PC-3 (cell line): Measurements from ENCODE around the gene PIGT. TPM values are rescaled to one million over a fixed set of nuclear protein-coding genes. Genes with fewer than 3 reads are reported as not detected.

Source experiments
- ATAC-seq: fragments of 200-7000 bp; cut with Tn5 transposase; 2 replicates; pipeline ENCODE4 v1.9.1; 2020; ENCODE audit warnings: mild to moderate bottlenecking, moderate library complexity
- BruUV-seq: library from RNA; stranded (reverse); fragments of 400-500 nt; replicated peaks from 2 replicates; lab custom pipeline; 2021; lab: Mats Ljungman, UMichigan
- CTCF ChIA-PET: fragments of 300-600 bp; sonication (Branson Sonifier 250); formaldehyde crosslinking; loops from one replicate; lab custom pipeline; 2022; ENCODE audit warnings: antibody characterized with exemption; lab: Charles Lee
- POLR2A ChIA-PET: fragments of 300-600 bp; sonication (Branson Sonifier 250); formaldehyde crosslinking; loops from one replicate; lab custom pipeline; 2022; ENCODE audit warnings: antibody characterized with exemption; ENCODE audit not compliant: unreplicated experiment; lab: Charles Lee
- DNase-seq: peaks from one replicate; pipeline ENCODE4 v3.0.0-alpha.2; 2015
- H2AFZ ChIP-seq: fragments of 300-600 bp; sonication (generic); 2 replicates; pipeline ENCODE4 v1.6.0; 2016; ENCODE audit warnings: antibody characterized with exemption, low read length
- H3F3A ChIP-seq: fragments of 300-600 bp; sonication (generic); one replicate; pipeline ENCODE4 v1.6.0; 2017; ENCODE audit warnings: antibody characterized with exemption, low read length, control low read depth, mild to moderate bottlenecking; ENCODE audit not compliant: unreplicated experiment
- H3K27ac ChIP-seq: fragments of 300-600 bp; sonication (generic); 2 replicates; pipeline ENCODE4 v1.5.1; 2016; ENCODE audit warnings: mild to moderate bottlenecking, low read length
- H3K27me3 ChIP-seq: fragments of 300-600 bp; sonication (generic); 2 replicates; pipeline ENCODE4 v1.6.1; 2016; ENCODE audit warnings: low read length, mixed read lengths
- H3K36me3 ChIP-seq: fragments of 300-600 bp; sonication (generic); 2 replicates; pipeline ENCODE4 v1.6.1; 2016; ENCODE audit warnings: low read depth, mixed run types, low read length, mixed read lengths
- H3K4me1 ChIP-seq: fragments of 300-600 bp; sonication (generic); 2 replicates; pipeline ENCODE4 v1.5.1; 2016; ENCODE audit warnings: low read length; ENCODE audit not compliant: insufficient read depth
- H3K4me2 ChIP-seq: fragments of 300-600 bp; sonication (generic); 2 replicates; pipeline ENCODE4 v1.6.0; 2016; ENCODE audit warnings: low read length
- H3K4me3 ChIP-seq: fragments of 300-600 bp; sonication (generic); 2 replicates; pipeline ENCODE4 v1.5.1; 2016; ENCODE audit warnings: mild to moderate bottlenecking, low read length, mixed read lengths
- H3K79me2 ChIP-seq: fragments of 300-600 bp; sonication (generic); 2 replicates; pipeline ENCODE4 v1.6.1; 2017; ENCODE audit warnings: low read length, mixed read lengths
- H3K9ac ChIP-seq: fragments of 300-600 bp; sonication (generic); 2 replicates; pipeline ENCODE4 v1.6.0; 2016; ENCODE audit warnings: mild to moderate bottlenecking, low read length
- H3K9me2 ChIP-seq: fragments of 300-600 bp; sonication (generic); replicated peaks from 2 replicates; pipeline ENCODE4 v1.6.1; 2016; ENCODE audit warnings: mixed run types, low read length, mixed read lengths
- H3K9me3 ChIP-seq: fragments of 300-600 bp; sonication (generic); 2 replicates; pipeline ENCODE4 v1.6.1; 2016; ENCODE audit warnings: low read length, mixed read lengths
- H4K20me1 ChIP-seq: fragments of 300-600 bp; sonication (generic); 2 replicates; pipeline ENCODE4 v1.6.1; 2016; ENCODE audit warnings: low read length, mixed read lengths
- CTCF ChIP-seq: fragments of 300-600 bp; sonication (generic); conservative IDR thresholded peaks from 2 replicates; pipeline ENCODE4 v1.5.1; 2017; ENCODE audit warnings: antibody characterized with exemption, low read depth, mild to moderate bottlenecking, low read length
- EZH2 ChIP-seq: fragments of 300-600 bp; sonication (generic); IDR thresholded peaks from one replicate; pipeline ENCODE4 v1.6.1; 2017; ENCODE audit warnings: antibody characterized with exemption, mild to moderate bottlenecking, low read length; ENCODE audit not compliant: unreplicated experiment
- EZH2phosphoT487 ChIP-seq: fragments of 300-600 bp; sonication (generic); IDR thresholded peaks from 2 replicates; pipeline ENCODE4 v1.6.1; 2018; ENCODE audit warnings: mild to moderate bottlenecking, antibody characterized with exemption, low read length, borderline replicate concordance
- intact Hi-C: fragments of 100-400 bp; cut with micrococcal nuclease; formaldehyde crosslinking; loops from 2 replicates; pipeline ENCODE4 v1.9.0; 2023
- total RNA-seq: library from RNA; depleted of rRNA; stranded (reverse); fragments of >200 nt; gene quantifications from 2 replicates; pipeline ENCODE4 v1.2.3, GENCODE V29; 2014

The PIGT gene
- total RNA-seq, 1 experiment from 2014 or later = 129 TPM

GRCh38 chr20:45367126-45367525 lies 48.8 kb upstream of the PIGT start:
- Histone ChIP-seq H3K9me2 (no peaks in the 10 kb centered on the region), H3K27me3 (no peaks in the 10 kb centered on the region), H3F3A (no peaks in the 10 kb centered on the region), H3K27ac (no peak overlapping the region), H3K79me2 (peaks cover 27% of the 10 kb centered on the region), H3K9ac (no peak overlapping the region), H3K4me3 (no peak overlapping the region), H2AFZ (no peak overlapping the region), H3K4me2 (no peak overlapping the region), H3K4me1 (no peaks in the 10 kb centered on the region; the same call in none of the 2 replicates), H3K9me3 (no peaks in the 10 kb centered on the region), H3K36me3 (peaks cover 31% of the 10 kb centered on the region; the same call in 1 of the 2 replicates), H4K20me1 (no peaks in the 10 kb centered on the region)
- TF ChIP-seq CTCF (no peak), EZH2phosphoT487 (no peak), EZH2 (no peak)
- ATAC-seq = no peak
- no peak for DNase-seq
- intact Hi-C loops = no loop called here
- ChIA-PET POLR2A (no interaction called here), CTCF (no interaction called here)
- BruUV-seq = no TSS peak

GRCh38 chr20:45368221-45368980 lies 47.5 kb upstream of the PIGT start:
- H3K36me3 ChIP-seq = peaks cover 31% of the 10 kb centered on the region; the same call in 1 of the 2 replicates
- H3F3A ChIP-seq = no peaks in the 10 kb centered on the region
- H3K27me3 ChIP-seq = no peaks in the 10 kb centered on the region
- H3K27ac ChIP-seq = no peak overlapping the region
- no peak for TF ChIP-seq CTCF
- no peak for TF ChIP-seq EZH2
- no peak for TF ChIP-seq EZH2phosphoT487
- H3K9me2 ChIP-seq = no peaks in the 10 kb centered on the region
- ChIA-PET POLR2A (interaction anchor here (0.8 kb wide), 1 partner anchor 109 kb away, joined by 5 read pairs; no protein-coding TSS in a partner anchor), CTCF (interaction anchor here (1.2 kb wide), 1 partner anchor 45 kb away, joined by 3 read pairs; no protein-coding TSS in a partner anchor)
- H4K20me1 ChIP-seq = no peaks in the 10 kb centered on the region
- no peak overlapping the region for H3K4me2 ChIP-seq
- no TSS peak for BruUV-seq
- DNase-seq = no peak
- H3K79me2 ChIP-seq = peaks cover 25% of the 10 kb centered on the region
- no peak overlapping the region for H3K4me3 ChIP-seq
- H3K9me3 ChIP-seq = no peaks in the 10 kb centered on the region
- intact Hi-C loops = no loop called here
- H2AFZ ChIP-seq = no peak overlapping the region
- no peak overlapping the region for H3K9ac ChIP-seq
- ATAC-seq = no peak
- no peaks in the 10 kb centered on the region; the same call in none of the 2 replicates for H3K4me1 ChIP-seq
